CD4-positive, alpha-beta T cell treated with Interferon alpha-2 for 1 hour (primary cell): ENCODE data around the gene LRP1-AS.
"Not testable (repeated sequence)": the region's sequence is repeated elsewhere in the genome, so short reads cannot be mapped to it uniquely, and the experiment has no call there.

ENCODE experiments used
- DNase-seq, 2 donors: peaks; one replicate each; pipeline ENCODE4 v3.0.0-alpha.2; 2020 to 2022

The LRP1-AS gene

GRCh38 chr12:57138526-57139272 lies 8.7 kb downstream of the LRP1-AS start:
- no peak for DNase-seq

- no peak for DNase-seq
Observed at GRCh38 chr12:57135527-57136326, 11.7 kb downstream of the LRP1-AS start.

- DNase-seq, result no peak
Observed at GRCh38 chr12:57134949-57135348, 12.5 kb downstream of the LRP1-AS start.

- DNase-seq, result no peak
Observed at GRCh38 chr12:57133916-57134315, 13.5 kb downstream of the LRP1-AS start.

- DNase-seq, result no peak
Observed at GRCh38 chr12:57133013-57133569, 14.3 kb downstream of the LRP1-AS start.

- DNase-seq, result no peak
Observed at GRCh38 chr12:57131896-57132744, 15.3 kb downstream of the LRP1-AS start.

- no peak for DNase-seq
Observed at GRCh38 chr12:57130941-57131340, 16.5 kb downstream of the LRP1-AS start.

GRCh38 chr12:57129889-57130288 lies 17.5 kb downstream of the LRP1-AS start:
- DNase-seq, result no peak

- DNase-seq, result no peak
Observed at GRCh38 chr12:57129321-57129842, 18.0 kb downstream of the LRP1-AS start.

- DNase-seq, result no peak
Observed at GRCh38 chr12:57128519-57129247, 18.7 kb downstream of the LRP1-AS start.

GRCh38 chr12:57127726-57128518 lies 19.5 kb downstream of the LRP1-AS start, which contains the start of gene LRP1:
LRP1 (plus strand) TSS chr12:57128483; CDS start chr12:57128965, 482 bp downstream.
- DNase-seq, result peak; percentile 76 to 84

- peak; percentile 45 to 59 for DNase-seq
Observed at GRCh38 chr12:57127101-57127725, 20.2 kb downstream of the LRP1-AS start.

- no peak for DNase-seq
Observed at GRCh38 chr12:57126561-57126960, 20.9 kb downstream of the LRP1-AS start.

GRCh38 chr12:57126061-57126460 lies 21.4 kb downstream of the LRP1-AS start:
- DNase-seq, result no peak

GRCh38 chr12:57124261-57124877 lies 23.1 kb downstream of the LRP1-AS start:
- DNase-seq, result peak; percentile 75 to 85

GRCh38 chr12:57123813-57124212 lies 23.6 kb downstream of the LRP1-AS start:
- no peak for DNase-seq

GRCh38 chr12:57120718-57121117 lies 26.7 kb downstream of the LRP1-AS start:
- DNase-seq, result not testable (repeated sequence)

- DNase-seq, result no peak
Observed at GRCh38 chr12:57119294-57120085, 27.9 kb downstream of the LRP1-AS start.

- DNase-seq, result peak in 1 of 2 donors; percentile 27
Observed at GRCh38 chr12:57118711-57119271, 28.6 kb downstream of the LRP1-AS start.
